Astrocyte of the hippocampus (primary cell): ENCODE measurements around the gene ACVR2B.
"Not testable (repeated sequence)": the region's sequence is repeated elsewhere in the genome, so short reads cannot be mapped to it uniquely, and the experiment has no call there.

Source experiments
- DNase-seq: peaks from one replicate; pipeline ENCODE4 v3.0.0; 2011; ENCODE audit warnings: low read depth, low spot score

The ACVR2B gene

DNA sequence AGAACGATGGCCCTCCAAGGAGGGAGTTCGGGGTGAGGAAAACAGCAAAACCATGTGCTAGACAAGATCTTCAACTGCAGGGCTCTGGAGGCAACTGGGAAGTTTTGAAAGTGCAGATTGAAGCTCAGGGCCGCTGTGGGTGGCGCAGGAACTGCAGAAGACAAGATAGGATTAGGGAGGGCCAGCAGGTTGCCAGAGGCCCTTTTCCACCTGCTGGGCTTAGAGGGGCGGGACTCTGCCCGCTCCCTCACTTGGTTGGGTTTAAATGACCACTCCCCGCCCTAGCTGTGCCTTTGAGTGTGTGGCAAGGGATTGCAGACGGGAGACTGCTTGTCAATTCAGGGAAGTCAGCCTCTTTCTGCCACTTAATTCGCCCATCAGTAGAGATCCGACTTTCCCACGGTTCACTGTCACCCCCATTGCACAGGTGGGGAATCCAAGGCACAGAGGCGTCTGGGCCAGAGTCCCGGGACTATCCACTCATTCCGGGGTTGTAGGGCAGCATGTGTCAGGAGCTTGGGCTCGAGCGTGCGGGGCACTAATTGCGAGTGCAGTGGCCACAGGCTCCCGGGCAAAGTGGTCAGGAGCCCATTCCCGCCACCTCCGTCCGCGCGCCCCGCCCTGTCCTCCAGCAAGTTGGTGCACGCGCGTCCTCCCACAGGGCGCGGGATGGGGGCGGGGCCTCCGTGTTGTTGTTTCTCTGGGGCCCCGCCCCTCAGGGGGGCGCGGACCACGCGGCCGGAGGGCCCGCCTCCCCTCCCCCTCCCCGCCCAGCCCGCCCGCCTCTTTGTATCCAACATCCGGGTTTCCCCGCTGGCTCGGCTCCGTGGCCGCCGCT, at the start of gene ACVR2B:
Gene ACVR2B, plus strand, starts transcription at position 816 of the 838 bp plus-strand sequence. CDS start 433 bp downstream, outside the sequence.
- DNase-seq, result peak; percentile 89

GRCh38 chr3:38404286-38404685, 49.4 kb upstream of the ACVR2B start:
- no peak for DNase-seq

- no peak for DNase-seq
Measured at GRCh38 chr3:38411591-38411990, 42.1 kb upstream of the ACVR2B start.

DNA sequence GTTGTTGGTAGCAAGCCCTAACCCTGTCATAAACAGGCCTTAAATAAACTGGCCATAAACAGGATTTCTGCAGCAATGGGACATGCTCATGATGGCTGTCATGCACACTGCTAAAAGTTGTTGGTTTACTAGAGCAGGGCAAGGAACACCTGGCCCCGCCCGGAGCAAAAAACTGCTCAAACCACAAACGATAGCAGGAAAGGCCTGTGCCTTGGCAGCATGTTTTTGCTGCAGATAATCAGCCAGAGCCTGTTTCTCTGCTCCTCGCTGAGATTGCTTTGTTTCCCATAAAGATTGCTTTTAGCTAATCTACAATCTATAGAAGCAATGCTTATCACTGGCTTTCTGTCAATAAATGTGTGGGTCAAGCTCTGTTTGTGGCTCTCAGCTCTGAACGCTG, 32.9 kb upstream of the ACVR2B start:
- not testable (repeated sequence) for DNase-seq

- no peak for DNase-seq
Measured at GRCh38 chr3:38421679-38422336, 31.9 kb upstream of the ACVR2B start.

GRCh38 chr3:38426798-38427426, 26.8 kb upstream of the ACVR2B start:
- not testable (repeated sequence) for DNase-seq

GRCh38 chr3:38432871-38433658, 20.6 kb upstream of the ACVR2B start:
- DNase-seq, result not testable (repeated sequence)

DNA sequence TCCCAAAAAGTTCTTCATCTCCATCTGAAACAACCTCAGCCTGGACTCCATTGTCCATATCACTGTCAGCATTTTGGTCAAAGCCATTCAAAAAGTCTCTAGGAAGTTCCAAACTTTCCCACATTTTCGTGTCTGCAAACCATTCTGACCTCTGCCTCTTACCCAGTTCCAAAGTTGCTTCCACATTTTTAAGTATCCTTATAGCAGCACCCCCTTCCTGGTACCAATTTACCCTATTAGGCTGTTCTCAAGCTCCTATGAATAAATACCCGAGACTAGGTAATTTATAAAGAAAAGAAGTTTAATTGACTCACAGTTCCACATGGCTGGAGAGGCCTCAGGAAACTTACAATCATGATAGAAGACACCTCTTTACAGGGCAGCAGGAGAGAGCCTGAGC, 20.0 kb upstream of the ACVR2B start:
- not testable (repeated sequence) for DNase-seq

DNA sequence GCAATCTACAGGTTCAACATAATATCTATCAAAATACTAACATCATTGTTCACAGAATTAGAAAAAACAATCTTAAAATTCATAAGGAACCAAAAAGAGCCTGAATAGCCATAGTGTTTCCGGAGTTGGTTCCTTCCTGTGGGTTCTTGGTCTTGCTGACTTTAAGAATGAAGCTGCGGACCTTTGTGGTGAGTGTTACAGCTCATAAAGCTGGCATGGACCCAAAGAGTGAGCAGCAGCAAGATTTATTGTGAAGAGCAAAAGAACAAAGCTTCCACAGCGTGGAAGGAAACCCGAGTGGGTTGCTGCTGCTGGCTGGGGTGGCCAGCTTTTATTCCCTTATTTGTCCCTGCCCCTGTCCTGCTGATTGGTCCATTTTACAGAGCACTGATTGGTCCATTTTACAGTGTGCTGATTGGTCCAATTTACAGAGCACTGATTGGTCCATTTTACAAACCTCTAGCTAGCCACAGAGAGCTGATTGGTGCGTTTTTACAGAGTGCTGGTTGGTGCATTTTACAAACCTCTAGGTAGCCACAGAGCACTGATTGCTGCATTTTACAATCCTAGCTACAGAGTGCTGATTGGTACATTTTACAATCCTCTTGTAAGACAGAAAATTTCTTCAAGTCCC, 15.1 kb upstream of the ACVR2B start:
- peak; percentile 55 for DNase-seq

- DNase-seq, result not testable (repeated sequence)
Measured at GRCh38 chr3:38443205-38443604, 10.5 kb upstream of the ACVR2B start.

DNA sequence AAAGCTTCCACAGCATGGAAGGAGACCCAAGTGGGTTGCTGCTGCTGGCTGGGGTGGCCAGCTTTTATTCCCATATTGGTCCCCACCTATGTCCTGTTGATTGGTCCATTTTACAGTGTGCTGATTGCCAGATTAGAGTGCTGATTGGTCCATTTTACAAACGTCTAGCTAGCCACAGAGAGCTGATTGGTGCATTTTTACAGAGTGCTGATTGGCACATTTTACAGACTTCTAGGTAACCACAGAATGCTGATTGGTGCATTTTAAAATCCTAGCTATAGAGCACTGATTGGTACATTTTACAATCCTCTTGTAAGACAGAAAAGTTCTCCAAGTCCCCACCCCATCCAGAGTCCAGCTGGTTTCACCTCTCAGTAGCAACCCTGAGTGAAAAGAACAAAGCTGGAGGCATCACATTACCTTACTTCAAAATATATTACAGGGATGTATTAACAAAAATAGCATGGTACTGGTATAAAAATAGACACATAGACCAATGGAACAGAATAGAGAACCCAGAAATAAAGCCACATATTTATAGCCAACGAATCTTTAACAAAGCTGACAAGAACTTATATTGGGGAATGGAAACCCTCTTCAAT, 7.5 kb upstream of the ACVR2B start:
- DNase-seq, result no peak

- DNase-seq, result no peak
Measured at GRCh38 chr3:38446812-38447211, 6.9 kb upstream of the ACVR2B start.

DNA sequence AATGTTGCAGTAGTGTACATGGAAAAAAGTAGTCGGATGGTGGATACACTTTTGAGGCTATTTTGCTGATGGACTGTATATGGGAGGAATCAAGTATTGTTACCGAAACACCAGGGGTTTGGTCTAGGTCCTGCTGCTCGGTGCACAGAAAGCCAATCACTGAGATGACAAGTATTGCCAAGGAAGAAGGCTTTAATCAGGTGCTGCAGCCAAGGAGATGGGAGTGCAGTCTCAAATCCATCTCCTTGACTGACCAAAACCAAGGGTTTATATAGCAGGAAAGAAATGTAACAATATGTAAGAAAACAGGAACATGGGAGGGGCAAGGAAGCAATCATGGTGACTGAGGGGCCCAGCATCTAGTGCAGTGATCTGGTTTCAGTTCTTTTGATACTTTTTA, 2.8 kb upstream of the ACVR2B start:
- no peak for DNase-seq

- DNase-seq, result no peak
Measured at GRCh38 chr3:38453913-38454177, 155 bp downstream of the ACVR2B start.

DNA sequence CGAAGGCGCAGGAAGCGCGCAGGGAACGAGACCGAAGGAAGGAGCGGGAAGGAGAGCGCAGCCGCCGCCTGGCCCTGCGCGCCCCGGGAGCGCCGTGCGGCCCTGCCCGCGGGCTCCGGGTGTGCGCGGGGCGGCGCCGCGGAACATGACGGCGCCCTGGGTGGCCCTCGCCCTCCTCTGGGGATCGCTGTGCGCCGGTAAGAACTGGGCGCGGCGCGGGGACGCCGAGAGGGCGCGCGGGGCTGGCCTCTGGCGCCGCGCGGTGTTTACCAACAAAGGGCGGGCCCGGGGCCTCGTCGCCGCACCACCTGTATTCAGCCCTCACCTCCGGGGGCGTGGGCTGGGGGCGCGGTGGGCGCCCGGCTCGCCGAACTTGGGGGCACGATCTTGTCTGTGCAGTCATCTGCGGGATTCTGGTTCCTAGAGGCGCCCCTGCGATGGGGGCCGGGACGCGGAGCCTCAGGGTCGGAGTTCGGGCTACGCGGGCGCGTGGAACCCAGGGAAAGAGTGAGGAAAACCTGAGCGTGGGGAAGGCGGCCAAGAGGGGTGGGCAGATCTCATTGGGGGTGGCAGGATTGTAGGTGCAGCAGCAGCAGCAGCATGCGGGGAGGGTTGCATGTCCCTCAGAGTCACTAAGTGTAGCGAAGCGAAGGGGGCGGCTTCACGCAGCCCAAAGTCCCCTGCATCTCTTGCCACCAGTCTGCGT, 641 bp downstream of the ACVR2B start:
- peak; percentile 66 for DNase-seq

- peak; percentile 68 for DNase-seq
Measured at GRCh38 chr3:38454884-38455638, 1.4 kb downstream of the ACVR2B start.

GRCh38 chr3:38455639-38456430, 2.1 kb downstream of the ACVR2B start:
- DNase-seq, result peak; percentile 57

- DNase-seq, result no peak
Measured at GRCh38 chr3:38457111-38458003, 3.7 kb downstream of the ACVR2B start.
